Epithelial cell of proximal tubule (primary cell): ENCODE data around the gene LRIT1. TPM values are rescaled to one million over a fixed set of nuclear protein-coding genes. Genes with fewer than 3 reads are reported as not detected.

Experiments
- DNase-seq: peaks from one replicate; pipeline ENCODE4 v3.0.0-alpha.2; 2011; ENCODE audit warnings: low read depth
- H3K4me3 ChIP-seq: 2 replicates; pipeline ENCODE4 v1.5.1; 2011; ENCODE audit warnings: low read depth, mild to moderate bottlenecking, low read length
- total RNA-seq: library from RNA; depleted of rRNA; stranded (reverse); fragments of >200 nt; gene quantifications from 2 replicates; pipeline ENCODE4 v1.2.3, GENCODE V29; 2015
- TF ChIP-seq, protein P1 (sequence below): conservative IDR thresholded peaks from 2 replicates; pipeline ENCODE4 v1.5.1; 2012; ENCODE audit warnings: low read depth, mild to moderate bottlenecking, low read length

LRIT1 gene
- total RNA-seq, 1 donor from 2014 or later, result not detected

DNA sequence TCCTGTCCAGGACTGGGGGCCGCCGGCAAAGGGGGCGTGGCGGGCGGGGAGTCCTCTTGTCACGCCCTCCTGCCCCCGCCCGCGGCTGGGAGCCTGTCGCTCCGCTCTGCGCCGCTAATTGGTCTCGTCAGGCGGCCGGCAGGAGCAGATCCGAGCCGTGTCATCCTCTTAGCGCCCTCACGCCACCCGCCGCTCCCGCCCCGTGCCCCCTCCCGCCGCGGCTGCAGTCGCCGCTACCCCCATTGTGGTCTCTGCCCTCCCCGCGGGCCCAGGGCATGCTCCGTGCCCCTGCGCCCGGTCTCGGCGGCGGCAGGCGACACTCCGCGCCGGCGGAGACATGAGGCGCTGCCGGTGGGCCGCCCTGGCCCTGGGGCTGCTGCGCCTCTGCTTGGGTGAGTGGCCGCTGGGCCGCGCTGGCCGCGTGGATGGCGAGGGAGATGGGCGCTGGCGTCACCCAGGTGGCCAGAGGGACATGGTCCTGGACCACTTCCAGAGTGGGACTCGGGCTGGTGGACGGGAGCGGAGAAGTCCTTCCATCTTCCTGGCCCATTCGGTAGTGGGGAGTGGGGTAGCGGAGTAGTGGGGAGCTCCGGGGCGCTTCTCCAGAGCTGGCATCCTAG, 46.8 kb downstream of the LRIT1 start, which contains the start of gene CDHR1:
Gene CDHR1, plus strand, starts transcription at position 114 of the 620 bp plus-strand sequence. Its CDS starts 224 bp downstream, at position 338.
- peak within 1 kb of the TSS; percentile 56 for H3K4me3 ChIP-seq
- TF ChIP-seq, protein P1, sequence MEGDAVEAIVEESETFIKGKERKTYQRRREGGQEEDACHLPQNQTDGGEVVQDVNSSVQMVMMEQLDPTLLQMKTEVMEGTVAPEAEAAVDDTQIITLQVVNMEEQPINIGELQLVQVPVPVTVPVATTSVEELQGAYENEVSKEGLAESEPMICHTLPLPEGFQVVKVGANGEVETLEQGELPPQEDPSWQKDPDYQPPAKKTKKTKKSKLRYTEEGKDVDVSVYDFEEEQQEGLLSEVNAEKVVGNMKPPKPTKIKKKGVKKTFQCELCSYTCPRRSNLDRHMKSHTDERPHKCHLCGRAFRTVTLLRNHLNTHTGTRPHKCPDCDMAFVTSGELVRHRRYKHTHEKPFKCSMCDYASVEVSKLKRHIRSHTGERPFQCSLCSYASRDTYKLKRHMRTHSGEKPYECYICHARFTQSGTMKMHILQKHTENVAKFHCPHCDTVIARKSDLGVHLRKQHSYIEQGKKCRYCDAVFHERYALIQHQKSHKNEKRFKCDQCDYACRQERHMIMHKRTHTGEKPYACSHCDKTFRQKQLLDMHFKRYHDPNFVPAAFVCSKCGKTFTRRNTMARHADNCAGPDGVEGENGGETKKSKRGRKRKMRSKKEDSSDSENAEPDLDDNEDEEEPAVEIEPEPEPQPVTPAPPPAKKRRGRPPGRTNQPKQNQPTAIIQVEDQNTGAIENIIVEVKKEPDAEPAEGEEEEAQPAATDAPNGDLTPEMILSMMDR, result no peak
- DNase-seq, result no peak

DNA sequence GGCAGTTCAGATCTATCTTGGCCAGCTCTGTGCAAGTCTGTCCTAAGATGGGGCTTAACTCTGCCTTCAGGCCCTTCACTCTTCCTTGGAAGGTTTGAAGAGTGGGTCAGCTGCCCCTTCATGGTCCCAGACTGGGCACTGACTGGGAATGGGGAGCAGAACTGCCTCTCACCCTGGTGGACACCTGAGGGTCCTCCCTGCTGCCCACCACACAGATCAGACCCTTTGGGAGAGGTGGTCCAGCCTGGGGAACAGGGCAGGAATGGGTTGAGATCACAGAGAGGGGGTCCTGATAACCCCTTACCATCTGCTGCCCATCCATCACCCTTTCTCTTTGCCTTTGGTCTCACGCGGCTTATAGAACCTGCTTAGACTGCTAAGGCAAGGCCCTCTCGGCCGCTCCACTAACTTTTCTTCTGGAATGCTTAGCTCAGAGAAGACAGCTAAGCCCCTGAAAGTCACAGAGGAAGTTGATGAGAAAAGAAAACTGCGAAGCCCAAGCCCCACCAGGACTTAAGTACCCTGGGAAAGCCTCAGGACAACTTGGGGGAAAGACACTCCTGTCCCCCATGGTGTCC, 47.4 kb downstream of the LRIT1 start:
- TF ChIP-seq, protein P1, result no peak
- H3K4me3 ChIP-seq, result peak overlapping the region; percentile 56
- no peak for DNase-seq

DNA sequence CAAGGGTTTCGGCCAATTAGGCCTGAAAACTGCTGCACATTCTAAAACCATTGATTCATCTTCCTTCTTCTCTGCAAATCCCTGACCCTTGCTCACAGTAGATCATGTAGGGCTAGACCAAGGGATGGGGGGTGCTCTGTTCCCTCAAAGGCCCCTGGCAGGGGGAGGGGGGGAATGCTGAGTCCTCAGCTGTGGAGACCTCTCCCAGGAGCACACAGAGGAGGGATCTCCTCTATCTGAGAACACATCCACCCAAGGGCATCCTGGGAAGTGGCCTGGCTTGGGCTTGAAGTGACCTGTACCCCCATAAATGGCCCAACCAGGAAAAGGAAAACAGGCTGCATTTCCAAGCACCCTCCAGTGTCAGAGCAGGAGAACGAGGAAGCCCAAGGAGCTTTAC, 48.0 kb downstream of the LRIT1 start:
- H3K4me3 ChIP-seq, result no peak overlapping the region
- DNase-seq, result no peak
- TF ChIP-seq, protein P1, result no peak

DNA sequence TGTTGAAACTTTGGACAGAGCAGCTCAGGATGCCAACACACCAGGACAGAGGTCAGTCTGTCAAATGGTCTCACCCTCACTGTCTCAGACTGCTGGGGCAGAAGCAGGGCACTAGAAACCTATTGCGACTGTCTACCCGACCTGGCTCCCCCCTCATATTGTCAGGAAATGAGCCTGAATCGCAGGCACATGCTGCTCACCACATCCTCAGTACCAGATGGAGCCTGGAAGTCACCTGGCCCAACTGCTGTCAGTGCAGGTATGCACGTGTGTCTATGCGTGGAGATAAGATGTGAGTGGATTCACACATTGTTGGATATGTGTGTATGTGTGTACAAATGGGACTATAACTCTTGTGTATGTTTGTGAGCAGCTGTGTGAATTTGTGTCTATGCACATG, 50.2 kb downstream of the LRIT1 start:
- H3K4me3 ChIP-seq, result no peak overlapping the region
- TF ChIP-seq, protein P1, result no peak
- no peak for DNase-seq

DNA sequence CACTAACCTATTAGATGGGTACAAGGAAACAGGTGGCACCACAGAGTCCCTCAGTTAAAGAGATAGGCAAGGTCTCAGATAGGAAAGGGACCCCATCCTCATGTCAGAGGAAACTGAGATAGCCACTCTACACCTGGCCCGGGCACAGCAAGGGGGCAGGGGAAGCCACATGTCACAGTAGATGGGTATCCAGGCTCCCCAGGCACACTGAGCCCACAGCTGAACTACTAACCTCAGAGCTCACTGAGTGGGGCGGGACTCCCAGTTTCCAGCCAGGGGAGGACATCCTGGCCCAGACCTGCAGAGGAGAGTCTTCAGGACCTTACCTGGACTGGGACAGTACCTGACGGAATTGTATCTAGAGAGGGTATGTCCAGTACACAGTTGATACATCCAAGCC, 50.7 kb downstream of the LRIT1 start:
- no peak overlapping the region for H3K4me3 ChIP-seq
- TF ChIP-seq, protein P1, result no peak
- DNase-seq, result no peak

DNA sequence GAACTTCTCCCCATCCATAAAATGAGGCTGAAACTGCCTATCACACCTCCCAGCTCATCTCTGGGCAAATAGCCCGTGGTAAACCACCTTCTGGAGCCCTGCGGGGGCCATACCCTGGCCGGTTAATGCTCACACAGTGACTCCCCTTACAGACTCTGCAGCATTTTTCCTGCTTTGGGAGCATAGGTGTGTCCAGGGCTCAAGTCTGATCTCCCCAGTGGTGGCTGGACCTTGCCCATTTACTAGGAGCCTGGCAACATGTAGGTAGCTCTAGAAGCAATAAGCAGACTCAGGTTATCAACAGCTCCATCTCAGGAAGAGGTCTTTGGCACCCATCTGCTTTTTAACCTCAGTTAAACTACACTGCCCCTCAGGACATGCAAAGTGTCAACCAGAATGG, 52.5 kb downstream of the LRIT1 start:
- no peak for DNase-seq
- no peak overlapping the region for H3K4me3 ChIP-seq
- TF ChIP-seq, protein P1, result no peak
